Measurements from ENCODE around the gene IFNL1.
A peak's percentile ranks its signal among the peaks of the same experiment; 100 is the strongest.
"Not testable (repeated sequence)": the region's sequence is repeated elsewhere in the genome, so short reads cannot be mapped to it uniquely, and the experiment has no call there.

The IFNL1 gene

GRCh38 chr19:39296055-39296645, at the start of gene IFNL1:
Gene IFNL1, plus strand, starts transcription at chr19:39296407. Its CDS starts 15 bp downstream, at chr19:39296422.
- no peak for DNase-seq

DNA sequence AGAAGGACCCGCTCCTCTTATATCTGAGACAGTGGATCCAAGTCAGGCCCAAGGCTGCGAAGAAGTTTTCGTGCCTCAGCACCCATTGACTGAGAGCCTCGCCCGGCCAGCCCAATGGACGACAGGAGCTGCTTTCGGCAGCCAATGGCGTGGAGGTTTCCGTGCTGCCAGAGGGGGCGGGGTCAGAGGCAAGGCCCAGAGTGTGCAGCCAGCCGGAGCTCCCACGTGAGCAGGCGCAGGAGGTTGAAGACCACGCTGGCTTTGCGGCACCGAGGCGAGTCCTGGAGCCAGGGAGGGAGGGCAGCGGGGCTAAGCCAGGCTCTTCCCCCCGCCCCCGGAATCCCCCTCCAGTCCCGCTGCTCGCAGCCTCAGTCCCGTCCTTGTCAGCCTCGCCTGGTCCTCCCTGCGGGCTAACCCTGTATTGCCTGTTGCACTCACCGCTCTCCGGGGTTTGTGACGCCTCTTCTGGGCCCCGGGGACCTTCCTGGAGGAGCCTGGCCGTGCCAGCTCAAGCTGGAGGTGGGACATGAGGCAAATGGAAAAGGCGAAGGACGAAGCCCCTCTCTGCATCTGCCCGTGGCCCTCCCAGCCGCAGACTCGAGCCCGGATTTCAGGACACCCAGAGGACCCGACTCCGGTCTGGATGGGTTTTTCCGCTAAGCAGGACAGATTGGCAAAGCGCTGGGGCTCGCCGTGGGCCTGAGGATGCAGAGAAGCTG, 49.1 kb upstream of the IFNL1 start:
- DNase-seq = peak; percentile 32

DNA sequence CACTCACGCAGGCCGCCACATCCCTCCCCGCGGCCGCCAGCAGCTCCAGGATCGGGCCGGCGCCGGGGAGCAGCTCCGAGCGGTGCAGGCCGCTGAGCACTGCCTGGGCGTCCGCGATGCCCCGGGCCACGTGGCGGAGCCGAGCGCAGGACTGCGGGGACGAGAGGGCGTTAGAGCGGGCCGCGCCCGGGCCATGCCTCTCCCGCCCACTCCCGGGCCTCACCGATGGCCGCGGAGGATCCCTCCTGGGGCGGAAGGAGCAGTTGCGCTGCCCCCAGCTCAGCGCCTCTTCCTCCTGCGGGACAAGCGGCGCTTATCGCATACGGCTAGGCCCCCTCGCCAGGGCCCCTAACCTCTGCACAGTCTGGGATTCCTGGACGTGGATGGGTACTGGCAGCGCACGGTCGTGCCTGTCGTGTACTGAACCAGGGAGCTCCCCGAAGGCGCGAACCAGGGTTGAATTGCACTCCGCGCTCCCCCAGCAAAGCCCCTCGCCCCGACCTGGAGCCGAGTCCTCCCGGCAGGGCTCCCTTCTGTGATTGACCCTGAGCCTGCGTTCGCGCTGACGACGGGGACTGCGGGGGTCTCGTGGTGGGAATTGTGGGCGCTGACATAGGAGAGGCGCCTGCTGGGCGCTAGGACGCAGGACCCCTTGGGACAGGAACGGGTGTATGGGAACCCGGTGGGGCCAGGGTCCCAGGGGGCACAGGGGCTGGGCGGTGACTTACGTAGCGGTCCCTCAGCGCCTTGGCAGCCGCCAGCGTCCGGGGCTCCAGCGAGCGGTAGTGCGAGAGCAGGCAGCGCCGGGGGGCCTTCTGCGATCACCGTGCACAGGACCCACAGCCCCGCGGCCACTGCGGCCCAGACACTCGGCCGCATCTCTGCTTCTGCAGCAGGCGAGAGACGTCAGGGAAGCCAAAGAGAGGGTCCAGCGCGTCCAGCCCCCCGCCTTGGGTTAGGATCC, 48.2 kb upstream of the IFNL1 start:
- no peak for DNase-seq

DNA sequence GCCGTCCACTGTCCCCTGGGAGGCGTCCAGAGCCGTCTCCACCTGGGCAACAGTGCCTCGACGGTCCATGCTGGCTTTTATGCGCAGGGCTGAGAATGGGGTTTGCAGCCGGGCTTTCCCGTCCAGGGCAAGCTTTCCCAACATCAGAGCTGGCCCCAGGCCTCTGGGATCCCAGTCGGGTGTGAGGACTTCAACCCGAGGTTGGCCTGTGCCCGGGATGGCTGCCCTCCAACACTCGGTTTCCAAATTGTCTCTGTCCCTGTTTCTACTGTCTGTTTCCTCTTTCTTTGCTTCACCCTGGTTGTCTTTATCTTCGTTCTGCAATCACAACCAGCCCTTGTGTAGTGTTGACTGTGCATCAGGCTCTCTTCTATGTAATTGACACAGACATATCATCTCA, 47.4 kb upstream of the IFNL1 start, which contains the start of gene IFNL4:
Gene IFNL4, minus strand, starts transcription at position 51 of the 400 bp plus-strand sequence.
- DNase-seq = no peak

DNA sequence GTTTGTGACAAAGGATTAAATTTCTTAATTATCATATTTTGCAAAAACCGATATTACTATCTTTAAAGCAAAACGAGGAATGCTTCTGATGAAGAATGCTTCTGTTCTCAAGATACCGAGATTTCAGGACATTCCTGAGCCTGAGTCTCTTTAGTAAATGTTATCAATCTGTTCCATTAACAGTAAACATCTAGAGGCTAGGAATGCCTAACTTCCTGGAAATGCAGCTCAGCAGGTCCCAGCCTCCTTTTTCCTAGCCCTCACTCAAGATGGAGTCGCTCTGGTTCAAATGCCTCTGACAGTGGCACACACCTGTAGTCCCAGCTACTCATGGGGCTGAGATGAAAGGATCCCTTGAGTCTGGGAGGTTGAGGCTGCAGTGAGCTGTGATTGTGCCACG, 45.1 kb upstream of the IFNL1 start:
- no peak for DNase-seq

DNA sequence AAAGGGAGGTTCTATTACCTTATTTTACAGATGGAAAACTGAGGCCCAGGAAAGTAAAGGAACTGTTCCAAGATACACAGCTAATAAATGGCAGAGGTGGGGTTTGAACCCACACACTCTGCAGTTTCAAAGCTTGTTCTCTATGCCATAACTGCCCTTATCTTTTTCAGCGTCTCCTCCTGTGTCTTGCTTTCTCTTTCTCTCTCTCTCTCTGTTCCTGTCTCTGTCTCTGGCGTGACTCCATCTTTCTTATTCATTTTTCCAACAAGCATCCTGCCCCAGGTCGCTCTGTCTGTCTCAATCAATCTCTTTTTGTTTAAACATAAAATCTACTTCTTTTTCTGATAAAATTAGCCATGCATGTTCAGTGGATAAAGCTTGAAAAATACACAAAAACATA, 44.4 kb upstream of the IFNL1 start:
- DNase-seq = no peak

DNA sequence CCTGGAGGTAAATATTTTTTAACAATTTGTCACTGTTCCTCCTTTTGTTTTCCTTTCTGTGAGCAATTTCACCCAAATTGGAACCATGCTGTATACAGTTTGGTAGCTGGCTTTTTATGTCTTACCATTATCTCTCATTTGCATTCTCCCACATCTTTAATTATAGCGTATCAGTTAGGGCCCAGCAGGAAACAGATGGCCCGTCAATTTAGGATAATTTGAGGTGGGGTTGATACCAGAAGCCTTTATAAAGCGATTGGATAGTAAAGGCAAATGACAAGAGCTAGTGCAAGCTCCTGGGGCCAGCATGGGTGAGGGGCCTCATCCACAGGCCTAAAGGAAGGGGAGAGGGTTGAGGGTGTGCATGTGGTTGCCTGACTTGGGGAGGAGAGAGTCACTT, 43.7 kb upstream of the IFNL1 start:
- DNase-seq = no peak

DNA sequence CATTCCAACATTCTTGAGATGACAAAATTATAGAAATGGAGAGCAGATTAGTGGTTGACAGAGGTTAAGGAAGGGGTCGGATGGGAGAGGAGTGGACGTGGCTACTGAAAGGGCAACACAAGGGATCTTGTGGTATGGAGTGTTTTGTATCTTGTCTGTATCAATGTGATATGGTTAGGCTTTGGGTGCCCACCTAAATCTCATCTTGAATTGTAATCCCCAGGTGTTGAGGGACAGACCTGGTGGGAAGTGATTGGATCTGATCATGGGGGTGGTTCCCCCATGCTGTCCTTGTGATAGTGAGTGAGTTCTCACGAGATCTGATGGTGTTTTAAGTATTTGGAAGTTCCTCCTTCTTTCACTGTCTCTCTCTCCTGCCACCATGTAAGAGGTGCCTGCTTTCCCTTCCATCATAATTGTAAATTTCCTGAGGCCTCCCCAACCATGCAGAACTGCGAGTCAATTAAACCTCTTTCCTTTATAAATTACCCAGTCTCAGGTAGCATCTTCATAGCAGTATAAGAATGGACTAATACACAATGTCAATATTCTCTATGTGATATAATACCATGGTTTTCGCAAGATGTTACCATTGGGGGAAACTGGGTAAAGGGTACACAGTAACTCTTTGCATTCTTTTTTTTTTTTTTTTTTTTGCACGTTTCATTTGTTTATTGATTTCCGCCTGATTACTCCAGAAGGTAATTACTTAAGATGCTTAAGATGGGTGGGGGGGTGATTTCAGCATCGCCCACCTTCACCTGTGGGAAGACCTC, 42.6 kb upstream of the IFNL1 start:
- no peak for DNase-seq

DNA sequence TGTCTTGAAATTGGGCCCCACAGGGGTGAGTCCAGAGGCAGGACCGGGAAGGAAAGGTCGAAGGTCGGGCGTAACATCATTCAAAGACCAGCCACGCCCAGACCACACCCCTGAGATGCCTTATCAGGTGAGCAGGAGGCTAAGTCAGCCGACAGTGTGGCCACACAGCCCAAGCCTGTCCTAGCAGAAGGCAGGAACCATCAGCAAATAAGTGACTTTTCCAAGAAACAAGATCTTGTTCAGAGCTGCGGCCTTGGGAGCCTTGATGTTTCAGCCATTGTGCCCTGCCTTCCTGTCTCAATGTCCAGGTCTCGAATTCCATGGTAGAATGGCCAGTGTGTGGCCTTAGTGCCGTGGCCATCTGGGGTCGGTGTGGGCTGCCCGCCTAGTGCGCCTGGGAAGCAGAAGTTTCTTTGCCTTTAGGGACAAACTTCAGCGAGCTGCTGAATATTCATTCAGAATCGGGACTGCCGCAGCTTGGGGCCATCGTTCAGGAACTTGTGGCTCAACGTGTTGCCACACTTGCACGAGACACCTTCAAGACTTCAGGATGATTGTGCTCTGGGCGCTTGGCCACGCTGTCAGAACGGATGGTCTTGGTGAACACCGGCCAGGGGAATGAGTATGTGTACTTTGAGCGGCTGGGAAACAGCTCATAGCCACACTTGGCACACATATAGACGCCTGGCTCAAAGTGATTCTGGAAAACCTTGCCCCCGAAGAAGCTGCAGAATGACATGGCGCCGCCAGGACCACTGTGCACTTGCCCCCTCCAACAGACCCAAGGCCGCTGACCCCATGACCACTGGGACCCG, 41.5 kb upstream of the IFNL1 start:
- DNase-seq = no peak

DNA sequence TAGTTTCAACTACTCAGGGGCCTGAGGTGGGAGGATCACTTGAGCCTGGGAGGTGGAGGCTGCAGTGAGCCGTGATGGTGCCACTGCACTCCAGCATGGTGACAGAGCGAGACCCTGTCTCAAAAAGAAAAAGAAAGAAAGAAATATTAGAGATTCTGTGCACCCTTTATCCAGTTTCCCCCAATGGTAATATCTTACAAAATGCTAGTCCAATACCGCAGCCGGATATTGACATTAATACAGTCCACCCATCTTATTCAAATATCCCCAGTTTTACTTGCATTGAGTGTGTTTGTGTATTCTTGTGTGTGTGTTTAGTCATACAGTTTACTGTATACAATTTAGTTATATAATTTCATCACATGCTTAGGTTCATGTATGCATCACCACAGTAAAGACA, 39.0 kb upstream of the IFNL1 start:
- no peak for DNase-seq

DNA sequence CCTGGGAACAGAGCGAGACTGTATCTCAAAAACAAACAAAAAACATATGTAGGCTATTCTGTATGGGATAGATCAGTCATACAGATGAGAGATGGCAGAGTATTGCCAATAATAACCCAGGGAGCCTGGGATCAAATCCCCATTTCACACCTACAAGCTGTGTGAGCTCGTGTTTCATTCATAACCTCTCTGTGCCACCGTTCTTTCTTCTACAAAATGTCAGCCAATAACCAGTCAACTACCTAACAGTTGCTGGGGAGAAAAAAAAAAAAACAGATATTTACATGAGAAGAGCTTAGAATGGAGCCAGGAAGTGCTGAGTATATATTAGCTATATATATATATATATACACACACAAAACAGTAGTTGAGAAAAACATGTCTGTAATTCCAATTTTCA, 34.5 kb upstream of the IFNL1 start:
- no peak for DNase-seq

- DNase-seq = no peak
Observed at GRCh38 chr19:39262496-39262895, 33.7 kb upstream of the IFNL1 start.

- no peak for DNase-seq
Observed at GRCh38 chr19:39263912-39264305, 32.3 kb upstream of the IFNL1 start.

DNA sequence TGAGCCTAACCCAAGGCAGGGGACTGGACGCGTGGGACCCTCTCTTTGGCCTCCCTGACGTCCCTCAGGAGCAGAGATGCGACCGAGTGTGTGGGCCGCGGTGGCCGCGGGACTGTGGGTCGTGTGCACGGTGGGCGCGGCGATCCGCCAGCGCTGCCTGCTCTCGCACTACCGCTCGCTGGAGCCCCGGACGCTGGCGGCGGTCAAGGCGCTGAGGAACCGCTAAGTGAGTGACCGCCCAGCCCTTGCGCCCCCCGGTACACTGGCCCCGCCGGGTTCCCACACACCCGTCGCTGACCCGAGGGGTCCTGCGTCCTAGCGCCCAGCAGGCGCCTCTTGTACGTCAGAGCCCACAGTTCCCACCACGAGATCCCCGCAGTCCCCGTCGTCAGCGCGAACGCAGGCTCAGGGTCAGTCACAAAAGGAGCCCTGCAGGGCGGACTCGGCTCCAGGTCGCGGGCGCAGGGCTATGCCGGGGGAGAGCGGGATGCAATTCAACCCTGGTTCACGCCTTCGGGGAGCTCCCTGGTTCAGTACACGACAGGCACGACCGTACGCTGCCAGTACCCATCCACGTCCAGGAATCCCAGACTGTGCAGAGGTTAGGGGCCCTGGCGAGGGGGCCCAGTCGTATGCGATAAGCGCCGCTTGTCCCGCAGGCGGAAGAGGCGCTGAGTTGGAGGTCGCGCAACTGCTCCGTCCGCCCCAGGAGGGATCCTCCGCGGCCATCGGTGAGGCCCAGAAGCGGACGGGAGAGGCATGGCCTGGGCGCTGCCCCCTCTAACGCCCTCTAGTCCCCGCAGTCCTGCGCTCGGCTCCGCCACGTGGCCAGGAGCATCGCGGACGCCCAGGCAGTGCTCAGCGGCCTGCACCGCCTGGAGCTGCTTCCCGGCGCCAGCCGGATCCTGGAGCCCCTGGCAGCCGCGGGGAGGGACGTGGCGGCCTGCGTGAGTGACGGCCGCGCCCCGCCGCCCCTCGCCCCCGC, 31.6 kb upstream of the IFNL1 start:
- DNase-seq = no peak

- no peak for DNase-seq
Observed at GRCh38 chr19:39265321-39265916, 30.8 kb upstream of the IFNL1 start.

GRCh38 chr19:39268085-39268484, 28.1 kb upstream of the IFNL1 start, which contains the start of gene IFNL2:
Gene IFNL2, plus strand, starts transcription at chr19:39268396. Its CDS starts 173 bp downstream, at chr19:39268569.
- not testable (repeated sequence) for DNase-seq

GRCh38 chr19:39268531-39269223, 27.5 kb upstream of the IFNL1 start:
- not testable (repeated sequence) for DNase-seq

DNA sequence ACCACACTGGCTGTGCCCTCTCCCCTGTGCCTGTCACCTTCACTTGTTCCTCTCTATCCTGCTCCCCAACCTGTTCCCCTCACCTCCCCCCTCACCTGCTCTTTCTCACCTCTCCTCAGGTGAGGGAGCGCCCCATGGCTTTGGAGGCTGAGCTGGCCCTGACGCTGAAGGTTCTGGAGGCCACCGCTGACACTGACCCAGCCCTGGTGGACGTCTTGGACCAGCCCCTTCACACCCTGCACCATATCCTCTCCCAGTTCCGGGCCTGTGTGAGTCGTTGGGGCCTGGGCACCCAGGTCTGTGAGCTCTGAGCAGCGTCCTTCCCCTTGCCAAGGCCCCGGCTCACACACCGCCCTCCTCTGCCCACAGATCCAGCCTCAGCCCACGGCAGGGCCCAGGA, 26.8 kb upstream of the IFNL1 start:
- DNase-seq = not testable (repeated sequence)

Measured in activated CD4-positive, alpha-beta T cell treated with anti-CD3 and anti-CD28 coated beads, Interleukin-10, Interleukin-2, amounts not matched to agents 100 ng/mL and 50 ng/mL, durations not matched to agents 16 hours and 8 hours (primary cell).